ENCODE results near the gene RABGAP1L.
"Not testable (repeated sequence)": the region's sequence is repeated elsewhere in the genome, so short reads cannot be mapped to it uniquely, and the experiment has no call there.

RABGAP1L gene

GRCh38 chr1:174314433-174314832 lies 155.1 kb downstream of the RABGAP1L start:
- no peak for DNase-seq

DNA sequence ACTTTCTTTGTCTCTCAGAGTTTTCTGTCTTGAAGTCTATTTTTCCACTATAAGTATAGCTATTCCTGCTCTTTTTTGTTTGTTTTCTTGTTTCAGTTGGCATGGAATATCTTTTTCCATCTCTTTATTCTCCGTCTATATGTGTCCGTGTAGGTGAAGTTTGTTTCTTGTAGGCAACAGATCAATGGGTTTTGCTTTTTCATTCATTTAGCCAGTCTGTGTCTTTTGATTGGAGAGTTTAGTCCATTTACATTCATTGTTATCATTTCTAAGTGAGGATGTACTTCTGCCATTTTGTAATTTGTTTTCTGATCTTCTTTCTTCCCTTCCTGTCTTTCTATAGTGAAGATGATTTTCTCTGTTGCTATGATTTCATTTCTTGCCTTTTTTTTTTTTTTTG lies 155.9 kb downstream of the RABGAP1L start:
- no peak for DNase-seq

- not testable (repeated sequence) for DNase-seq
Observed at GRCh38 chr1:174320897-174321296, 161.6 kb downstream of the RABGAP1L start.

- no peak for DNase-seq
Observed at GRCh38 chr1:174322202-174322862, 163.0 kb downstream of the RABGAP1L start.

DNA sequence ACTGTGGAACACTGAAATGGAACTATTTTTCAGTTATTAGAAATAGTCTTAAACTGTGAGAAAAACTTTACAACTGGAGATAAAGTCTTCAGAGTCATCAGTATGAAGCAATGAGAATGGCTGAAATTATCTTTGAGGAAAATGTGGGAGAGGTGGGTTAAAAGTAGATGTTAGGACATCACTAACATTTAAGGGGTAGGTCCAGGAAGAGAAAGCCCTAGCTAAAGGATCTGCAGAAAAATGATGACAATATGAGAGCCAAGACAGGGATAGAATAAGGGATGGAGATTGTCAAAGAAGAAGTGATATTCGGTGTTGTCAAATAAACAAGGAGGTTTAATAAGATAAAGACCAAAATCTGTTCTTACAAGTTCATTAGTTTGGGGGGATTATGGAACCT lies 165.2 kb downstream of the RABGAP1L start:
- no peak for DNase-seq

GRCh38 chr1:174324939-174325338 lies 165.6 kb downstream of the RABGAP1L start:
- DNase-seq = no peak

DNA sequence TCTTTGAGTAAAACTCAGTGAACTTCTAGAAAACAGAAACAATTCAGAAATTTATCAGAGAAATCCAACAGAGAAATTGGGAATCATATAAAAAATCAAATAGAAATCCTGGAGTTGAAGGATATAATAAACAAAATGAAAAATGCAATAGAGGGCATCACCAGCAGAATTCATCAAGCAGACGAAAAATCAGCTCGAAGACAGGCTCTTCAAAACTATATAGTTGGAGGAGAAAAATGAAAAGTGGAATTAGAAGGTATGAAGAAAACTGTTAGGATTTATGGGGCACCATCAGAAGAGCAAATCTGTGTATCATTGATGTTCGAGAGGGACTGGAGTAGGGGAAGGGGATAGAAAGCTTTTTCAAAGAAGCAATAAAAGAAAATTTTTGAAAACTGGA lies 167.0 kb downstream of the RABGAP1L start:
- DNase-seq = no peak

- no peak for DNase-seq
Observed at GRCh38 chr1:174333437-174333836, 174.1 kb downstream of the RABGAP1L start.

DNA sequence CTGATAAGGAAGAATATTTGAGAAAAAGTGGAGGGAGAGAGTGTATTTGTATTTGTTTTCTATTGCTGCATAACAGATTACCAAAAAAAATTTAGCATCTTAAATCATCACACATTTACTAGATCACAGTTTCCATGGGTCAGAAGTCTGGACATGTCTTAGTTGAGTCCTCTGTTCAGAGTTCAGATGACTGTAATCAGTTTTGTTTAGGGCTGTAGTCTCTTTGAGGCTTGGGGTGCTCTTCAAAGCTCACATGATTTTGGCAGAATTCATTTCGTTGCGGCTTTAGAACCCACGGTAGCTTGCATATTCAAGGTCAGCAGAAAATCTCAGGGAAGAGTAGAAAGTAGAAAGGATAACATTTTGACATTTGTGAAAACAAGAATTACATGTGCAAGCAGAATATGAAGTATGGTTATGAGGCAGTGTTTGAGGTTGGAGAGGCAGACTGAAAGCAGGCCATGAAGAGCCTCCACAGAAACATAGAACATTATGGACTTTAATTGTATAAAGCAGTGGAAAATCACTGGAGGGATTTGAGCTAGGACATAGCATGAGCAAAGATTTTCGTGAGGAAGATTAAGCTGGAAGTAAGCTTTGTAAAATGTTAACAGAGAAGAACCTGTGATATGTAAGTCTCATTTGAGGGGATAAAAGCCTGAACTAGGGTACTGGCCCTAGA lies 177.8 kb downstream of the RABGAP1L start:
- no peak for DNase-seq

DNA sequence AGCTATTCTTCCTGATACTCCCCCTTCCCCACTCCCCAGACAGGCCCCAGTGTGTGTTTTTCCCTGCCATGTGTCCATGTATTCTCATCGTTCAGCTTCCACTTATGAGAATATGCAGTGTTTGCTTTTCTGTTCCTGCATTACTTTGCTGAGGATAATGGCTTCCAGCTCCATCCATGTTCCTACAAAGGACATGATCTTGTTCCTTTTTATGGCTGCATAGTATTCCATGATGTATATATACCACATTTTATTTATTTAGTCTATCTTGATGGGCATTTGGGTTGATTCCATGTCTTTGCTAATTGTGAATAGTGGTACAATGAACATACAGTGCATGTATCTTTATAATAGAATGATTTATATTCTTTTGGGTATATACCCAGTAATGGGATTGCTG lies 181.1 kb downstream of the RABGAP1L start:
- not testable (repeated sequence) for DNase-seq

DNA sequence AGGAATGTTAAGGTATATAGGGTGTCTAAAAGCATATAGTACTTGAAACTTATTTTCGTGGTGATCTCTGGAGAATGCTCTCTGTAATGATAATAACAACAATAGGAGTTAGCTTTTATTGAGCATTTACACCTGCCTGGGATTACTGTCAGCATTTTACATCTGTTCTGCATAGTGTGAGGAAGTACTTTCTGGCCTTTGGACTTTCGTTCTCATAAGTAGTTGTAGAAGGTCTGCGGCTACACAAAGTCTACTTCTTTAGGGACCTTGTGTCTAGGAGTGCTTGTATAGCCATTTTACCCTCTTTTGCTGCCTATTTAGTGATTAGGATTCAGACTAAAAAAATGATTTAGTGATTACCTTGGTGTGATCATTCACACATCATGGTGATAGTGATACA lies 184.8 kb downstream of the RABGAP1L start:
- DNase-seq = no peak

DNA sequence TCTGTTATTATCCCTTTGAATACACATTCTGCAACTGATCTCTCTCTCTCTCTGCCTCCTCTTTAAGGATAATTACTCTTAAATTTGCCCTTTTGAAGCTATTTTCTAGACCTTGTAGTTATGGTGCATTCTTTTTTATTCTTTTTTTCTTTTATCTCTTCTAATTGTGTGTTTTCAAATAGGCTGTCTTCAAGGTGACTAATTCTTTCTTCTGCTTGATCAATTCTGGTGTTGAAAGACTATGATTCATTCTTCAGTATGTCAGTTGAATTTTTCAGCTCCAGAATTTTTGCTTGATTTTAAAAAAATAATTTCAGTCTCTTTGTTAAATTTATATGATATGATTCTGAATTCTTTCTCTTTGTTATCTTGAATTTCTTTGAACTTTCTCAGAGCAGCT lies 192.8 kb downstream of the RABGAP1L start:
- peak; percentile 59 for DNase-seq

GRCh38 chr1:174352883-174353608 lies 193.7 kb downstream of the RABGAP1L start:
- no peak for DNase-seq

- no peak for DNase-seq
Observed at GRCh38 chr1:174358344-174358743, 199.0 kb downstream of the RABGAP1L start.

DNA sequence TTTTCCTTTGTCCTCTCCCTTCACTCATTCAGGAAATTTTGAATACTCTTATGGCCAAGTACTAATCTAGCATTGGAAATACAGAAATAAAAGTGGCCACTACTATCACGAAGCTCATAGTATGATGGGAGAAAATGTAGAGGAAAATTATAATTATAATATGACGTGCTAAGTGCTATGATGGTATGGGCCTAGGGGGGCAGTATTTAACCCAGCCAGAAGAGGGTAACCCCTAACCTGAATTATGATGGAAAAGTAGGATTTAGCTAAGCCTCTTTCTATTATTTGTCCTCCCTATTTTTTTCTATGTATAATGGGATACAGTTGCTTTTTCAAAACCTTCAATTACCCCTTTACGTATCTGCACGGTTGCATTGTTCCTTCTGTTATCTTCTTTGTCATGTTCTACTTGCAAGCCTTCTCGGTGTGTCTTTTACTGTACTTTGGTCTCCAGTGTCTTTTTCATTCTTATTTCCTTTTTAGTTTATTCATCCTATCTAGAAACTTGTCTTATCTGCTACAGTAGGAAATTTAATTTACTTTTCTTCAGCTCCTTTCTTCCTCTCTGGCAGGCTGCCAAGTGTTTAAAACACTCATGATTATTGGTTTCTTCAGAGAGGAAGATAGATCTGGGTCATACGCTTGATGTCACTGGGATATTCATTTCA lies 199.6 kb downstream of the RABGAP1L start:
- no peak for DNase-seq

DNA sequence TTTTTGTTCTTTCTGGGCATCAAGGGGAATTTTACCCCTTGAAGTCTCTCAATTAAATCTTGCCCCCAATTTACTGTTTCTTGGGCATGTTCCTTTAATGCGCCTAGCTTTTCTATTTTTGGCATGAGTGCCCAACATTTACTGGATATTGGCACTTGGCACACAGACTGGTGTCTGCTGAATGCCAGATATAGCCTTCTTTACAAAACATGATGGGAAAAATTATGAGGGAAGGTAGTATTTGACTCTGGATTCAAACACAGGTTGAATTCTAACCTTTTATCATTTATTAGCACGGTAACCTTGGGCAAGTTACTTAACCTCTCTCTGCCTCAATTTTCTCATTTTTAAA lies 200.1 kb downstream of the RABGAP1L start:
- no peak for DNase-seq

GRCh38 chr1:174364996-174365736 lies 205.8 kb downstream of the RABGAP1L start:
- no peak for DNase-seq

GRCh38 chr1:174366946-174367345 lies 207.6 kb downstream of the RABGAP1L start:
- DNase-seq = no peak

GRCh38 chr1:174367892-174368291 lies 208.6 kb downstream of the RABGAP1L start:
- DNase-seq = no peak

DNA sequence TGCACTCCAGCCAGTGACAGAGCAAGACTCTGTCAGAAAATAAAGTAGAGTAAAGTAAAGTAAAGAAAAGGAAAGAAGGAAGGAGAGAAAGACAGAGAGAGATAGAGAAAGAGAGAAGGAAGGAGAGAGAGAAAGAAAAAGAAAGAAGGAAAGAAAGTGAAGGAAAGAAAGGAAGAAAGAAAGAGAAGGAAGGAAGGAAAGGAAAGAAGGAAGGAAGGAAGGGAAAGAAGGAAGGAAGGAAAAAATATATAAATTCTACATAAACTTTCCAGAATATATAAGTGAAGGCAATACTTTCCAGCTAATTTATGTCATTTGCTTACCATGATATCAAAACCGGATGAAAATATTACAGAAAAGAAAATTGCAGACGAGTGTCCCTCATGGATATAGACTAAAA lies 216.7 kb downstream of the RABGAP1L start:
- DNase-seq = no peak

DNA sequence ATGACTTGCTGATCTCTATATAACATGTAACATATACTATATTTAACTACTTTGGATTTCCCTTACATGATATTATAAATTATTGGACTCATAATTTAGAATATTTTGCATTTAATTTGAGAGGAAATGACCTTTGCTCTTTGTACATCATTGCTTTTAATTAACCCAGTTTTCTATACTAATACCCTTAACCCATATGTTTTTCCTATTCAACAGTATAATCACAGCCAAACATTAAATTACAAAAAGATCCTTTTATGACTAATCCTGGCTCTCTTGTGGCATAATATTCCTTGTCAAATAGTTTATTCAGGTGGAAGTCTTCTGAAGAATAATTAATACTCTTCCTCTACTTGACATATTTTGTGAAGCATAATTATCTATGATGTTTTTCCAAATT lies 232.4 kb downstream of the RABGAP1L start:
- DNase-seq = no peak

- no peak for DNase-seq
Observed at GRCh38 chr1:174393885-174394284, 234.6 kb downstream of the RABGAP1L start.

DNA sequence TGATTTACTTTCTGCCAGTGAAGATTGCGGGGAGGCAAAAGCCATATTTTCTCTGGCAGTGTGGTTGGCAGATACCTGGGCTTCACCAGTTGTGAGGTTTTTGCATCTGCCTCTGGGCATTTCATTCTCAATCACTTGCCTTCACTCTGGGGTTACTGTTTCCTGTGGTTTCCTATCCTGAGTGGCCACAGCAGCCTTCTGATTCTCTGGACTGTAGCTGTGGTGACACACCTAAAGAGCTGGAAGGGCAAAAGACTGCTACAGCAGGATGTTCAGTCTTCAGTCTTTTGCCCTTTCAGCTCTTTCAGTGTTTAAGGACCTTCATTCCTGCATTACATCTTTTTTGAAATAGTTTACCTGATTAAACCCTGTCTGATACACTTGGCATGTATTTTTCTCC lies 237.9 kb downstream of the RABGAP1L start:
- DNase-seq = no peak
